WERI-Rb-1 (cell line): ENCODE data around the gene SDK2.

Experiments
- DNase-seq: peaks from one replicate; pipeline ENCODE4 v3.0.0-alpha.2; 2020
- H3K27ac ChIP-seq: fragments of 250-450 bp; sonication (Bioruptor Pico); 2 replicates; pipeline ENCODE4 v1.5.1; 2020; ENCODE audit warnings: mild to moderate bottlenecking, moderate library complexity
- H3K27me3 ChIP-seq: fragments of 250-450 bp; sonication (Bioruptor Pico); 2 replicates; pipeline ENCODE4 v1.5.1; 2021; ENCODE audit warnings: mild to moderate bottlenecking, low read depth, moderate library complexity; ENCODE audit not compliant: insufficient read depth, severe bottlenecking
- H3K36me3 ChIP-seq: fragments of 250-450 bp; sonication (Bioruptor Pico); 2 replicates; pipeline ENCODE4 v1.5.1; 2020; ENCODE audit warnings: mild to moderate bottlenecking, moderate library complexity
- H3K4me3 ChIP-seq: 2 replicates; pipeline ENCODE4 v1.5.1; 2011; ENCODE audit warnings: low read depth, mild to moderate bottlenecking, control low read depth, low read length
- H3K9me3 ChIP-seq: fragments of 250-450 bp; sonication (Bioruptor Pico); 2 replicates; pipeline ENCODE4 v1.5.1; 2021; ENCODE audit warnings: mild to moderate bottlenecking, moderate library complexity; ENCODE audit not compliant: severe bottlenecking
- TF ChIP-seq, protein P1 (sequence below): IDR thresholded peaks from 2 replicates; pipeline ENCODE4 v1.5.1; 2011; ENCODE audit warnings: low read depth, mild to moderate bottlenecking, control low read depth, inconsistent platforms, low read length

The SDK2 gene

DNA sequence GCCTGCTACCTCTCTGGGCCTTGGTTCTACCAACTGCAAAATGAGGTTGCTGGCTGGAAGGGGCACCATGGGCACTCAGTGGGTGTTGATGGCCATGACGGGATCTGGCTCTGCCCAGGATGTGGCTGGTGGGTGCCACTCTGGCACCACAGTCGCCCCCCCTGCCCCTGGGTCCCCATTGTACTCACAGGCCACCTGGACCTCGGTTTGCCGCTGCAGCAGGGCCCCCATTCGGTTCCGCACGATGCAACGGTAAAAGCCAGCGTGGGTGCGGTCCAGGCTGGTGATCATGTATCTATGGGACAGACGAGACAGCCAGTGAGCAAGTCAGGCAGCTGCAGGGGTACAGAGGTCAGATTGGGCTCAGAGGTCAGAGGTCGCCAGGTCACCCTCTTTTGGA lies 172.3 kb downstream of the SDK2 start:
- Histone ChIP-seq H3K9me3 (no peaks in the 10 kb centered on the region), H3K36me3 (peaks cover 25% of the 10 kb centered on the region), H3K27me3 (no peaks in the 10 kb centered on the region), H3K4me3 (no peak overlapping the region), H3K27ac (no peak overlapping the region)
- TF ChIP-seq, protein P1, sequence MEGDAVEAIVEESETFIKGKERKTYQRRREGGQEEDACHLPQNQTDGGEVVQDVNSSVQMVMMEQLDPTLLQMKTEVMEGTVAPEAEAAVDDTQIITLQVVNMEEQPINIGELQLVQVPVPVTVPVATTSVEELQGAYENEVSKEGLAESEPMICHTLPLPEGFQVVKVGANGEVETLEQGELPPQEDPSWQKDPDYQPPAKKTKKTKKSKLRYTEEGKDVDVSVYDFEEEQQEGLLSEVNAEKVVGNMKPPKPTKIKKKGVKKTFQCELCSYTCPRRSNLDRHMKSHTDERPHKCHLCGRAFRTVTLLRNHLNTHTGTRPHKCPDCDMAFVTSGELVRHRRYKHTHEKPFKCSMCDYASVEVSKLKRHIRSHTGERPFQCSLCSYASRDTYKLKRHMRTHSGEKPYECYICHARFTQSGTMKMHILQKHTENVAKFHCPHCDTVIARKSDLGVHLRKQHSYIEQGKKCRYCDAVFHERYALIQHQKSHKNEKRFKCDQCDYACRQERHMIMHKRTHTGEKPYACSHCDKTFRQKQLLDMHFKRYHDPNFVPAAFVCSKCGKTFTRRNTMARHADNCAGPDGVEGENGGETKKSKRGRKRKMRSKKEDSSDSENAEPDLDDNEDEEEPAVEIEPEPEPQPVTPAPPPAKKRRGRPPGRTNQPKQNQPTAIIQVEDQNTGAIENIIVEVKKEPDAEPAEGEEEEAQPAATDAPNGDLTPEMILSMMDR, result no peak
- DNase-seq, result no peak

GRCh38 chr17:73470316-73470826 lies 173.9 kb downstream of the SDK2 start:
- Histone ChIP-seq H3K4me3 (no peak overlapping the region), H3K36me3 (peaks cover 33% of the 10 kb centered on the region), H3K27ac (no peak overlapping the region), H3K9me3 (no peaks in the 10 kb centered on the region), H3K27me3 (no peaks in the 10 kb centered on the region)
- DNase-seq, result no peak
- TF ChIP-seq, protein P1, result no peak

GRCh38 chr17:73469311-73469710 lies 174.9 kb downstream of the SDK2 start:
- Histone ChIP-seq H3K27me3 (no peaks in the 10 kb centered on the region), H3K4me3 (no peak overlapping the region), H3K36me3 (peaks cover 38% of the 10 kb centered on the region), H3K9me3 (no peaks in the 10 kb centered on the region), H3K27ac (no peak overlapping the region)
- TF ChIP-seq, protein P1, result no peak
- DNase-seq, result no peak

- no peaks in the 10 kb centered on the region for H3K27me3 ChIP-seq
- DNase-seq, result no peak
Measured at GRCh38 chr17:73468221-73468620, 176.0 kb downstream of the SDK2 start.

DNA sequence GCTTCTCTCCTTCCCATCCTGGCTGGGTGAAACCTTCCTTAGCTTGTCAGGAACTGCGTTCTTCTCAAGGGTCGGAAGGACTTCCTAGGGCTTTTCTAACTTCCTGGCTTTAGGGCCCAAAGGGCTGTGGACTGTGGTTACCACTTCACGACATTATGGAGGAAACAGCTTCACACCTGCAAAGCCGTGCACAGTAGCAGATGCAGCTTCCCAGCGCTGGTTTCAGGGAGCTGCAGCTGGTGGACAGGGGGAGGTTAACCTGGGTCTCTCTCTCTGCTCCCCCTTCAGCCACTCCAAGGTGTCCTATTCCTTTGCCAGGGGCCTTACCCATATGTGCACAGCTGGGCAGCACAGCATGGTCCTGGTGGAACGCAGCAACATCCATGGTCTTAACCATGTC lies 176.6 kb downstream of the SDK2 start:
- Histone ChIP-seq H3K4me3 (no peak overlapping the region), H3K27ac (no peak overlapping the region), H3K36me3 (peaks cover 47% of the 10 kb centered on the region), H3K9me3 (no peaks in the 10 kb centered on the region), H3K27me3 (no peaks in the 10 kb centered on the region)
- TF ChIP-seq, protein P1, result no peak
- DNase-seq, result no peak

More at GRCh38 chr17:73468221-73468620, 176.0 kb downstream of the SDK2 start:
- TF ChIP-seq, protein P1, result no peak
- no peak overlapping the region for H3K4me3 ChIP-seq
- no peaks in the 10 kb centered on the region for H3K9me3 ChIP-seq
- H3K27ac ChIP-seq, result no peak overlapping the region
- peaks cover 43% of the 10 kb centered on the region for H3K36me3 ChIP-seq
